Keratinocyte (primary cell): Measurements from ENCODE around the gene IGFL4. TPM values are rescaled to one million over a fixed set of nuclear protein-coding genes. Genes with fewer than 3 reads are reported as not detected.

Experiments
- DNase-seq: peaks from one replicate; pipeline ENCODE4 v3.0.0-alpha.2; 2011; ENCODE audit warnings: low read depth, missing footprints, low spot score
- FAIRE-seq: peaks from 2 replicates; lab custom pipeline; 2011; peaks lifted over from hg19 to GRCh38; lab: Jason Lieb, UNC
- H2AFZ ChIP-seq: 2 replicates; pipeline ENCODE4 v1.6.0; 2012; ENCODE audit warnings: low read length, control low read depth, inconsistent platforms; ENCODE audit not compliant: control insufficient read depth
- H3K27ac ChIP-seq: 2 replicates; pipeline ENCODE4 v1.5.1; 2011; ENCODE audit warnings: low read length; ENCODE audit not compliant: control insufficient read depth, insufficient read depth
- H3K27me3 ChIP-seq: 3 replicates; pipeline ENCODE4 v1.6.0; 2011; ENCODE audit warnings: low read length; ENCODE audit not compliant: control insufficient read depth, insufficient read depth; ENCODE audit errors: extremely low read depth
- H3K36me3 ChIP-seq, 2 experiments: 2 replicates in 1 of 2; 3 replicates in 1 of 2; pipeline ENCODE4 v1.5.1; 2011; ENCODE audit warnings: low read length in 2 of 2, mild to moderate bottlenecking in 1 of 2; ENCODE audit not compliant: control insufficient read depth in 2 of 2, insufficient read depth in 2 of 2; ENCODE audit errors: extremely low read depth in 1 of 2
- H3K4me1 ChIP-seq: 3 replicates; pipeline ENCODE4 v1.5.1; 2011; ENCODE audit warnings: low read length; ENCODE audit not compliant: control insufficient read depth, insufficient read depth; ENCODE audit errors: extremely low read depth
- H3K4me2 ChIP-seq: 3 replicates; pipeline ENCODE4 v1.6.0; 2011; ENCODE audit warnings: low read depth, low read length; ENCODE audit not compliant: control insufficient read depth, insufficient read depth; ENCODE audit errors: extremely low read depth
- H3K4me3 ChIP-seq, 3 experiments: fragments of 200-600 bp in 1 of 3; sonication (generic) in 1 of 3; 2 replicates in 2 of 3; 3 replicates in 1 of 3; pipeline ENCODE4 v1.5.1; 2011 to 2016; ENCODE audit warnings: low read length in 3 of 3, mild to moderate bottlenecking in 3 of 3, control low read depth in 2 of 3, inconsistent platforms in 1 of 3, low read depth in 1 of 3, mixed read lengths in 1 of 3, mixed run types in 1 of 3, moderate library complexity in 1 of 3; ENCODE audit not compliant: control insufficient read depth in 2 of 3, insufficient read depth in 2 of 3; ENCODE audit errors: extremely low read depth in 1 of 3
- H3K79me2 ChIP-seq: 2 replicates; pipeline ENCODE4 v1.6.0; 2012; ENCODE audit warnings: low read length; ENCODE audit not compliant: control insufficient read depth, insufficient read depth
- H3K9ac ChIP-seq: 3 replicates; pipeline ENCODE4 v1.6.0; 2011; ENCODE audit warnings: low read length; ENCODE audit not compliant: control insufficient read depth, insufficient read depth; ENCODE audit errors: extremely low read depth
- H3K9me1 ChIP-seq: 3 replicates; pipeline ENCODE4 v1.6.0; 2011; ENCODE audit warnings: low read length; ENCODE audit not compliant: control insufficient read depth, insufficient read depth; ENCODE audit errors: extremely low read depth
- H3K9me3 ChIP-seq: 2 replicates; pipeline ENCODE4 v1.5.1; 2012; ENCODE audit warnings: low read depth, low read length; ENCODE audit not compliant: control insufficient read depth
- H4K20me1 ChIP-seq: 3 replicates; pipeline ENCODE4 v1.6.0; 2011; ENCODE audit warnings: low read length; ENCODE audit not compliant: control insufficient read depth, insufficient read depth; ENCODE audit errors: extremely low read depth
- CTCF ChIP-seq, 3 experiments: IDR thresholded peaks in 1 of 3; conservative IDR thresholded peaks in 1 of 3; optimal IDR thresholded peaks in 1 of 3; 2 replicates in 2 of 3; 3 replicates in 1 of 3; pipeline versions ENCODE3 to v1.5.1; 2011; ENCODE audit warnings: low read length in 3 of 3, mild to moderate bottlenecking in 3 of 3, moderate library complexity in 2 of 3, control low read depth in 1 of 3, inconsistent platforms in 1 of 3; ENCODE audit not compliant: insufficient read depth in 2 of 3; ENCODE audit errors: extremely low read depth in 1 of 3
- EZH2 ChIP-seq: IDR thresholded peaks from one replicate; pipeline ENCODE4 v1.6.1; 2012; ENCODE audit warnings: inconsistent platforms, mild to moderate bottlenecking, low read length, moderate library complexity
- dilution Hi-C: fragments of 300-500 bp; cut with MboI; formaldehyde crosslinking; loops from one replicate; pipeline ENCODE4 v1.7.0; 2020; ENCODE audit warnings: low sequenced_read_pairs; ENCODE audit not compliant: extremely low pct_ligation_motif_present
- polyA plus RNA-seq, 5 experiments: library from polyadenylated mRNA; depleted of rRNA in 3 of 5; stranded (reverse) in 3 of 5; stranded (forward) in 1 of 5; unstranded in 1 of 5; fragments of >200 nt; gene quantifications; 1 replicate in 1 of 5; 2 replicates in 3 of 5; 3 replicates in 1 of 5; pipeline versions ENCODE4 v1.2.1 to v1.2.3, GENCODE V29; 2011 to 2012; ENCODE audit warnings: missing spikeins in 2 of 5, low read depth in 1 of 5, low replicate concordance in 1 of 5

Gene IGFL4
- polyA plus RNA-seq, 1 donor (not counting 4 experiments of a cell fraction or from before 2014, with no cell fraction given): not detected

- H3K4me3 ChIP-seq: peak overlapping the region; percentile 83 to 88 (median 86)
- peak overlapping the region; percentile 95 for H3K4me2 ChIP-seq
- peak overlapping the region; percentile 74 for H3K27ac ChIP-seq
- H3K4me1 ChIP-seq: peaks cover 13% of the 10 kb centered on the region
- H2AFZ ChIP-seq: peak overlapping the region; percentile 75
- peaks cover 2% of the 10 kb centered on the region for H3K79me2 ChIP-seq
- H3K36me3 ChIP-seq: peaks cover 0 to 4% of the 10 kb centered on the region in 2 experiments
- DNase-seq (no peak), FAIRE-seq (no peak)
- dilution Hi-C loops: no loop called here
- H3K9me3 ChIP-seq: no peaks in the 10 kb centered on the region
- H3K9me1 ChIP-seq: peaks cover 2% of the 10 kb centered on the region
- peak overlapping the region; percentile 88 for H3K9ac ChIP-seq
- H3K27me3 ChIP-seq: no peaks in the 10 kb centered on the region
- TF ChIP-seq CTCF (optimal IDR thresholded peaks at IDR 0.05 in 1 of 3, IDR thresholded peaks at IDR 0.05 in 1 of 3, conservative IDR thresholded peaks at IDR 0.05 in 1 of 3; ENCODE audit: extremely low read depth in 1 of 3, insufficient read depth in 2 of 3, low read length in 3 of 3): no peak
- no peak for TF ChIP-seq EZH2
- no peaks in the 10 kb centered on the region for H4K20me1 ChIP-seq
Measured at GRCh38 chr19:45995715-45996385, 45.0 kb downstream of the IGFL4 start.

- DNase-seq (peak; percentile 99), FAIRE-seq (peak; percentile 94)
- Histone ChIP-seq H3K79me2 (peaks cover 2% of the 10 kb centered on the region), H3K27me3 (no peaks in the 10 kb centered on the region), H3K4me1 (peaks cover 9% of the 10 kb centered on the region), H4K20me1 (no peaks in the 10 kb centered on the region), H3K36me3 (peaks cover 0 to 4% of the 10 kb centered on the region in 2 experiments), H3K9ac (peak within 1 kb of the TSS; percentile 88), H3K9me1 (peaks cover 2% of the 10 kb centered on the region), H3K4me2 (peak within 1 kb of the TSS; percentile 95), H3K4me3 (peak within 1 kb of the TSS; percentile 83 to 88 (median 86)), H3K27ac (peak within 1 kb of the TSS; percentile 74), H2AFZ (peak within 1 kb of the TSS; percentile 75), H3K9me3 (no peaks in the 10 kb centered on the region)
- TF ChIP-seq CTCF (optimal IDR thresholded peaks at IDR 0.05 in 1 of 3, IDR thresholded peaks at IDR 0.05 in 1 of 3, conservative IDR thresholded peaks at IDR 0.05 in 1 of 3; ENCODE audit: extremely low read depth in 1 of 3, insufficient read depth in 2 of 3, low read length in 3 of 3) (no peak), EZH2 (no peak)
- dilution Hi-C loops: no loop called here
Measured at GRCh38 chr19:45994998-45995714, 45.6 kb downstream of the IGFL4 start, which contains the start of gene CCDC61. Gene CCDC61, plus strand, starts transcription at chr19:45995467. Its CDS starts 7,552 bp downstream, at chr19:46003019.
